22Rv1 (cell line): Measurements from ENCODE around the gene FBXW5.

ENCODE experiments used
- CTCF ChIP-seq: fragments of 450-650 bp; IDR thresholded peaks from 2 replicates; pipeline ENCODE4 v1.5.1; 2017; ENCODE audit warnings: mild to moderate bottlenecking
- ZFX ChIP-seq: fragments of 450-650 bp; IDR thresholded peaks from 2 replicates; pipeline ENCODE4 v1.6.1; 2017; ENCODE audit warnings: antibody characterized with exemption, borderline replicate concordance

- no peak for TF ChIP-seq CTCF
- TF ChIP-seq ZFX, result no peak
Observed at GRCh38 chr9:136945333-136946227, 1.0 kb upstream of the FBXW5 start.
